Measurements from ENCODE around the gene PDZRN3. TPM values are rescaled to one million over a fixed set of nuclear protein-coding genes. Genes with fewer than 3 reads are reported as not detected.
A peak's percentile ranks its signal among the peaks of the same experiment; 100 is the strongest.

The PDZRN3 gene
- polyA plus RNA-seq, 1 of the 3 experiments (the other 2 are of a cell fraction): 10.3 TPM

GRCh38 chr3:73575519-73575918, 49.2 kb downstream of the PDZRN3 start:
- no peak for DNase-seq
- Histone ChIP-seq H3K4me3 (ENCODE audit: low read depth in 2 of 2, low read length in 1 of 2) (no peak overlapping the region), H3K9ac (no peak overlapping the region), H3F3A (replicated peaks; ENCODE audit: insufficient read depth) (peaks cover 11% of the 10 kb centered on the region), H3K4me1 (ENCODE audit: control insufficient read depth in 1 of 2, insufficient read depth in 2 of 2, low read depth in 1 of 2, low read length in 1 of 2) (peaks cover 14 to 15% of the 10 kb centered on the region in 2 experiments; a peak in 3 of 4 replicates), H3K4me2 (no peak overlapping the region), H3K9me2 (no peaks in the 10 kb centered on the region), H2AFZ (ENCODE audit: low read depth) (no peak overlapping the region), H3K9me3 (no peaks in the 10 kb centered on the region), H3K27me3 (ENCODE audit: insufficient read depth) (no peaks in the 10 kb centered on the region), H3K27ac (ENCODE audit: low read depth in 2 of 2, low read length in 1 of 2) (no peak overlapping the region), H4K20me1 (ENCODE audit: insufficient read depth) (peaks cover 39% of the 10 kb centered on the region), H3K36me3 (replicated peaks in 1 of 2; ENCODE audit: control insufficient read depth in 1 of 2, insufficient read depth in 2 of 2, low read length in 1 of 2) (peaks cover 0 to 15% of the 10 kb centered on the region in 2 experiments), H3K79me2 (ENCODE audit: insufficient read depth) (peaks cover 53% of the 10 kb centered on the region)
- ChIA-PET CTCF (interaction anchor here (1.3 kb wide), 1 partner anchor 67 kb away, joined by 3 read pairs; no protein-coding TSS in a partner anchor), POLR2A (no interaction called here)
- TF ChIP-seq PBX3 (IDR thresholded peaks at IDR 0.05) (no peak), JUND (IDR thresholded peaks at IDR 0.05) (no peak), TCF12 (IDR thresholded peaks at IDR 0.05) (no peak), EP300 (IDR thresholded peaks at IDR 0.05; ENCODE audit: borderline replicate concordance in 1 of 2, low read depth in 1 of 2, low read length in 1 of 2) (no peak), FOXM1 (IDR thresholded peaks at IDR 0.05; ENCODE audit: low read depth) (no peak)
- 91% methylated on average over 2 of the region's 2 CpGs for WGBS (ENCODE audit: low lambda C conversion rate)

DNA sequence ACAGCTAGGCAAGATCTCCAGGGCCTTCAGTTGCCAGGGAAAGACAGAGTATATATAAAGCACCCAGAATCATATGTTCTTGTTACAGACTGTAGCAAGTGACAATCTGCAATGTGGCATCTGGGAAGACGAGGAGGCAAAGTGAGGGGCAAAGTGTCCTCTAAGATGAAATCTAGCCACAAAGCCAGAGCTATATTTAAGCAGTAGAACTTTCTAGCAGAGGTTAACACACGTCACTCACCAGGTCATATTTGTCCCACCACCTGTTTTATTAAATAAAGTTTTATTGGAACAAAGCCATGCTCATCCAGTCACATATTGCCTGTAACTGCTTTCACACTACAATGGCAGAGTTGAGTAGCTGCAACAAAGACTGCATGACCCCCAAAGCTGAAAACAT, 51.5 kb downstream of the PDZRN3 start:
- 86% methylated on average over 2 of the region's 2 CpGs for WGBS (ENCODE audit: low lambda C conversion rate)
- Histone ChIP-seq H4K20me1 (ENCODE audit: insufficient read depth) (peaks cover 47% of the 10 kb centered on the region), H3K4me1 (ENCODE audit: control insufficient read depth in 1 of 2, insufficient read depth in 2 of 2, low read depth in 1 of 2, low read length in 1 of 2) (peaks cover 8 to 22% of the 10 kb centered on the region in 2 experiments; a peak in 3 of 4 replicates), H3K27ac (ENCODE audit: low read depth in 2 of 2, low read length in 1 of 2) (no peak overlapping the region), H3K9me2 (no peaks in the 10 kb centered on the region), H2AFZ (ENCODE audit: low read depth) (no peak overlapping the region), H3K4me3 (ENCODE audit: low read depth in 2 of 2, low read length in 1 of 2) (no peak overlapping the region), H3K4me2 (no peak overlapping the region), H3K27me3 (ENCODE audit: insufficient read depth) (no peaks in the 10 kb centered on the region), H3K9ac (no peak overlapping the region), H3F3A (replicated peaks; ENCODE audit: insufficient read depth) (peaks cover 6% of the 10 kb centered on the region), H3K79me2 (ENCODE audit: insufficient read depth) (peaks cover 55% of the 10 kb centered on the region), H3K36me3 (replicated peaks in 1 of 2; ENCODE audit: control insufficient read depth in 1 of 2, insufficient read depth in 2 of 2, low read length in 1 of 2) (peaks cover 0 to 7% of the 10 kb centered on the region in 2 experiments), H3K9me3 (no peaks in the 10 kb centered on the region)
- DNase-seq: no peak
- CTCF ChIA-PET: interaction anchor here (2.0 kb wide), 1 partner anchor 65 kb away, joined by 6 read pairs; no protein-coding TSS in a partner anchor
- TF ChIP-seq GATA2 (CRISPR knock-in tag; IDR thresholded peaks at IDR 0.05): no peak
- POLR2A ChIA-PET: no interaction called here

- Histone ChIP-seq H3K4me3 (ENCODE audit: low read depth in 2 of 2, low read length in 1 of 2) (no peak overlapping the region), H3K9me2 (no peaks in the 10 kb centered on the region), H4K20me1 (ENCODE audit: insufficient read depth) (peaks cover 43% of the 10 kb centered on the region), H3K27ac (ENCODE audit: low read depth in 2 of 2, low read length in 1 of 2) (no peak overlapping the region), H3K36me3 (replicated peaks in 1 of 2; ENCODE audit: control insufficient read depth in 1 of 2, insufficient read depth in 2 of 2, low read length in 1 of 2) (peaks cover 0 to 10% of the 10 kb centered on the region in 2 experiments), H3K9ac (no peak overlapping the region), H2AFZ (ENCODE audit: low read depth) (no peak overlapping the region), H3F3A (replicated peaks; ENCODE audit: insufficient read depth) (peaks cover under 1% of the 10 kb centered on the region), H3K4me1 (ENCODE audit: control insufficient read depth in 1 of 2, insufficient read depth in 2 of 2, low read depth in 1 of 2, low read length in 1 of 2) (peaks cover 4 to 22% of the 10 kb centered on the region in 2 experiments; a peak in 3 of 4 replicates), H3K4me2 (no peak overlapping the region), H3K9me3 (no peaks in the 10 kb centered on the region), H3K27me3 (ENCODE audit: insufficient read depth) (no peaks in the 10 kb centered on the region), H3K79me2 (ENCODE audit: insufficient read depth) (peaks cover 50% of the 10 kb centered on the region)
- 50% methylated on average over 3 of the region's 3 CpGs for WGBS (ENCODE audit: low lambda C conversion rate)
- no peak for DNase-seq
- POLR2A ChIA-PET: no interaction called here
- CTCF ChIA-PET: interaction anchor here (1.3 to 2.0 kb wide), 2 partner anchors 52 to 64 kb away, joined by 3 to 6 read pairs; partner anchors contain the start of gene PDZRN3
- TF ChIP-seq GATA2 (CRISPR knock-in tag; IDR thresholded peaks at IDR 0.05) (no peak), JUND (IDR thresholded peaks at IDR 0.05) (0 out of 2 replicates have a peak, but pooled peaks have one; percentile 34), PBX3 (IDR thresholded peaks at IDR 0.05) (peak; percentile 91), FOSL2 (IDR thresholded peaks at IDR 0.05; ENCODE audit: borderline replicate concordance, low read depth) (peak; percentile 28; the same call in 1 of the 2 replicates), TAF1 (IDR thresholded peaks at IDR 0.05; ENCODE audit: borderline replicate concordance, low read depth, low read length) (no peak), NFIC (IDR thresholded peaks at IDR 0.05; ENCODE audit: borderline replicate concordance) (0 out of 2 replicates have a peak, but pooled peaks have one; percentile 6), MXI1 (IDR thresholded peaks at IDR 0.05; ENCODE audit: low read depth, low read length) (no peak), EP300 (IDR thresholded peaks at IDR 0.05; ENCODE audit: borderline replicate concordance in 1 of 2, low read depth in 1 of 2, low read length in 1 of 2) (0 out of 4 replicates have a peak, but pooled peaks of 1 of the 2 experiments have one; percentile 13), FOXJ3 (CRISPR knock-in tag; IDR thresholded peaks at IDR 0.05) (no peak)
- TF ChIP-seq, protein P1, sequence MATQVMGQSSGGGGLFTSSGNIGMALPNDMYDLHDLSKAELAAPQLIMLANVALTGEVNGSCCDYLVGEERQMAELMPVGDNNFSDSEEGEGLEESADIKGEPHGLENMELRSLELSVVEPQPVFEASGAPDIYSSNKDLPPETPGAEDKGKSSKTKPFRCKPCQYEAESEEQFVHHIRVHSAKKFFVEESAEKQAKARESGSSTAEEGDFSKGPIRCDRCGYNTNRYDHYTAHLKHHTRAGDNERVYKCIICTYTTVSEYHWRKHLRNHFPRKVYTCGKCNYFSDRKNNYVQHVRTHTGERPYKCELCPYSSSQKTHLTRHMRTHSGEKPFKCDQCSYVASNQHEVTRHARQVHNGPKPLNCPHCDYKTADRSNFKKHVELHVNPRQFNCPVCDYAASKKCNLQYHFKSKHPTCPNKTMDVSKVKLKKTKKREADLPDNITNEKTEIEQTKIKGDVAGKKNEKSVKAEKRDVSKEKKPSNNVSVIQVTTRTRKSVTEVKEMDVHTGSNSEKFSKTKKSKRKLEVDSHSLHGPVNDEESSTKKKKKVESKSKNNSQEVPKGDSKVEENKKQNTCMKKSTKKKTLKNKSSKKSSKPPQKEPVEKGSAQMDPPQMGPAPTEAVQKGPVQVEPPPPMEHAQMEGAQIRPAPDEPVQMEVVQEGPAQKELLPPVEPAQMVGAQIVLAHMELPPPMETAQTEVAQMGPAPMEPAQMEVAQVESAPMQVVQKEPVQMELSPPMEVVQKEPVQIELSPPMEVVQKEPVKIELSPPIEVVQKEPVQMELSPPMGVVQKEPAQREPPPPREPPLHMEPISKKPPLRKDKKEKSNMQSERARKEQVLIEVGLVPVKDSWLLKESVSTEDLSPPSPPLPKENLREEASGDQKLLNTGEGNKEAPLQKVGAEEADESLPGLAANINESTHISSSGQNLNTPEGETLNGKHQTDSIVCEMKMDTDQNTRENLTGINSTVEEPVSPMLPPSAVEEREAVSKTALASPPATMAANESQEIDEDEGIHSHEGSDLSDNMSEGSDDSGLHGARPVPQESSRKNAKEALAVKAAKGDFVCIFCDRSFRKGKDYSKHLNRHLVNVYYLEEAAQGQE (IDR thresholded peaks at IDR 0.05; ENCODE audit: low read depth, low read length): 0 out of 2 replicates have a peak, but pooled peaks have one; percentile 23
These were observed 52.4 kb downstream of the PDZRN3 start for GRCh38 chr3:73572368-73572767.

All from SK-N-SH (cell line).